ENCODE results near the gene DUS1L. TPM values are rescaled to one million over a fixed set of nuclear protein-coding genes. Genes with fewer than 3 reads are reported as not detected.

DUS1L gene
- polyA plus RNA-seq, 2 of the 4 experiments (the other 2 are of a cell fraction): 48.1 to 83.6 TPM

GRCh38 chr17:82033359-82034085, 32.1 kb downstream of the DUS1L start:
- Histone ChIP-seq H3K4me3 (no peak overlapping the region), H3K9me3 (no peaks in the 10 kb centered on the region), H3K4me1 (peaks cover 13% of the 10 kb centered on the region; the same call in 2 of the 3 replicates), H3K4me2 (no peak overlapping the region), H3K27ac (no peak overlapping the region)
- DNase-seq (ENCODE audit: low read depth in 1 of 2, low spot score in 1 of 2) (no peak), FAIRE-seq (no peak), ATAC-seq (no peak)
- POLR2A ChIA-PET: no interaction called here
- 90% methylated on average over 23 of the region's 38 CpGs for WGBS (ENCODE audit: missing lambda C conversion rate)
- CTCF ChIA-PET: interaction anchor here (0.9 to 33.2 kb wide), 5 partner anchors 13 to 69 kb away, joined by 3 to 794 read pairs (median 16); partner anchors contain the start of genes CENPX, DUS1L, GPS1 and LRRC45
- TF ChIP-seq FOSB (CRISPR knock-in tag; IDR thresholded peaks at IDR 0.05) (no peak), ZFP36 (IDR thresholded peaks at IDR 0.05; ENCODE audit: borderline replicate concordance, partially characterized antibody) (no peak), ELK1 (IDR thresholded peaks at IDR 0.05; ENCODE audit: low read depth, low read length) (no peak), TP53 (CRISPR knock-in tag; IDR thresholded peaks at IDR 0.05) (no peak), ESRRA (IDR thresholded peaks at IDR 0.05; ENCODE audit: borderline replicate concordance, low read length) (no peak), ZNF302 (CRISPR knock-in tag; IDR thresholded peaks at IDR 0.05) (no peak), CHD4 (IDR thresholded peaks at IDR 0.05; ENCODE audit: borderline replicate concordance) (no peak), CBX8 (IDR thresholded peaks at IDR 0.05) (no peak), MAZ (IDR thresholded peaks at IDR 0.05; ENCODE audit: borderline replicate concordance, low read depth, low read length) (no peak), CTCF (IDR thresholded peaks at IDR 0.05) (no peak), TFCP2L1 (CRISPR knock-in tag; IDR thresholded peaks at IDR 0.05) (no peak), CEBPB (IDR thresholded peaks at IDR 0.05) (no peak), HEYL (CRISPR knock-in tag; IDR thresholded peaks at IDR 0.05) (no peak), POLR2AphosphoS2 (conservative IDR thresholded peaks at IDR 0.05; ENCODE audit: low read length) (no peak), NPAS2 (CRISPR knock-in tag; IDR thresholded peaks at IDR 0.05; ENCODE audit: borderline replicate concordance) (no peak), RNF2 (IDR thresholded peaks at IDR 0.05; ENCODE audit: borderline replicate concordance, low read depth) (no peak)
- TF ChIP-seq, protein P1, sequence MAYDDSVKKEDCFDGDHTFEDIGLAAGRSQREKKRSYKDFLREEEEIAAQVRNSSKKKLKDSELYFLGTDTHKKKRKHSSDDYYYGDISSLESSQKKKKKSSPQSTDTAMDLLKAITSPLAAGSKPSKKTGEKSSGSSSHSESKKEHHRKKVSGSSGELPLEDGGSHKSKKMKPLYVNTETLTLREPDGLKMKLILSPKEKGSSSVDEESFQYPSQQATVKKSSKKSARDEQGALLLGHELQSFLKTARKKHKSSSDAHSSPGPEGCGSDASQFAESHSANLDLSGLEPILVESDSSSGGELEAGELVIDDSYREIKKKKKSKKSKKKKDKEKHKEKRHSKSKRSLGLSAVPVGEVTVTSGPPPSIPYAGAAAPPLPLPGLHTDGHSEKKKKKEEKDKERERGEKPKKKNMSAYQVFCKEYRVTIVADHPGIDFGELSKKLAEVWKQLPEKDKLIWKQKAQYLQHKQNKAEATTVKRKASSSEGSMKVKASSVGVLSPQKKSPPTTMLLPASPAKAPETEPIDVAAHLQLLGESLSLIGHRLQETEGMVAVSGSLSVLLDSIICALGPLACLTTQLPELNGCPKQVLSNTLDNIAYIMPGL (CRISPR knock-in tag; IDR thresholded peaks at IDR 0.05; ENCODE audit: borderline replicate concordance): no peak
- TF ChIP-seq, protein P2, sequence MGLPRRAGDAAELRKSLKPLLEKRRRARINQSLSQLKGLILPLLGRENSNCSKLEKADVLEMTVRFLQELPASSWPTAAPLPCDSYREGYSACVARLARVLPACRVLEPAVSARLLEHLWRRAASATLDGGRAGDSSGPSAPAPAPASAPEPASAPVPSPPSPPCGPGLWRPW (IDR thresholded peaks at IDR 0.05): no peak

DNA sequence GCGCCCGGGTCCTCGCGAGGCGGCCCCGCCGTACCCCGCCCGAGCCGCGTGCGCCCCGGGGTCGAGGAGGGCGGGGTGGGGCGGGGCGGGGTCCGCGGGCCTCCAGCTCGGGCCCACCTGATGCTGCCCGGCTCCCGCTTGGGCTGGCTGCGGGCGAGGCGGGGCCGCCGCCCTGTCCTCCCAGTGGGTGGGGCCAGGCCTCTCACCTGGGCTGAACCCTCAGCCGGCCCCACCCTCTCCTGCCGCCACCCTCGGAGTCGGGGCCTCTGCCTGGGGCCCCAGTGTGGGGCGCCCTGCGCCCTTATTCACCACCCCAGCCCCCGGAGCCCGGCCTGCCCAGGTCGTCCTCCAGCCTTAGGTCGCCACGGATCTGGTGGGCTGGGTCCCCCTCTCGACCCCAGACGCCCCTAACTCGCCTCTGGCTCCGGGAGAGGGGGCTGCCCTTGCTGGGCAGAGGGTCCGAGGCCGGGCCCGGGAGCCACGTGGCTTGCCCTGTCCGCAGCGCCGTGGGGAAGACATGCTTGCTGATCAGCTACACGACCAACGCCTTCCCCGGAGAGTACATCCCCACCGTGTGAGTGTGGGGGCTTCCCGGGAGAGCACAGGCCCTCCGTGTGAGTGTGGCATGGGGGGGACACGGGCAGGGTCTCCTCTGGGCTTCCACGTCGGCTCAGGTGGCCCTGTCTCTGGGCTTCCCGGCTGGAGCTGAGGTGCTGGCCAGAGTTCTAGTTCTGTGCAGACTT, 33.5 kb downstream of the DUS1L start:
- Histone ChIP-seq H3K4me2 (peak overlapping the region; percentile 94), H3K27ac (peak overlapping the region; percentile 75 to 94), H3K4me3 (peak overlapping the region; percentile 66), H3K4me1 (peaks cover 10% of the 10 kb centered on the region; the same call in 2 of the 3 replicates), H3K9me3 (no peaks in the 10 kb centered on the region)
- WGBS (ENCODE audit: missing lambda C conversion rate): 48% methylated on average over 17 of the region's 59 CpGs
- TF ChIP-seq HDAC2 (IDR thresholded peaks at IDR 0.05) (no peak), POLR2AphosphoS2 (conservative IDR thresholded peaks at IDR 0.05; ENCODE audit: low read length) (no peak), CEBPB (IDR thresholded peaks at IDR 0.05) (no peak)
- no peak for DNase-seq (ENCODE audit: low read depth in 1 of 2, low spot score in 1 of 2)
- no peak for FAIRE-seq
- peak; percentile 11 to 14; a peak in 4 of 6 replicates for ATAC-seq
- ChIA-PET POLR2A (interaction anchor here (0.5 to 3.4 kb wide), 3 partner anchors 9 to 261 kb away, joined by 3 to 33 read pairs (median 4); partner anchors contain the start of genes CENPX, FASN and LRRC45), CTCF (interaction anchor here (0.9 to 33.2 kb wide), 7 partner anchors 11 to 124 kb away, joined by 3 to 794 read pairs (median 32); partner anchors contain the start of genes CENPX, DUS1L, GPS1 and LRRC45)
